ENCODE measurements around the gene SLC22A23. TPM values are rescaled to one million over a fixed set of nuclear protein-coding genes. Genes with fewer than 3 reads are reported as not detected.

The SLC22A23 gene
- total RNA-seq, 3 donors from 2014 or later: 61.5 to 160 (median 74.7) TPM

- intact Hi-C loops (cut with DNase I, micrococcal nuclease): no loop called here
- Histone ChIP-seq H3K9me3 (no peaks in the 10 kb centered on the region), H3K4me3 (no peak overlapping the region), H3K36me3 (ENCODE audit: low read depth) (no peaks in the 10 kb centered on the region), H3K4me1 (ENCODE audit: low read depth) (peaks cover 41% of the 10 kb centered on the region)
- no peak for ATAC-seq
- TF ChIP-seq CTCF (IDR thresholded peaks at IDR 0.05): no peak
- DNase-seq: no peak
Observed at GRCh38 chr6:3366596-3367413, 90.0 kb downstream of the SLC22A23 start.

GRCh38 chr6:3364391-3364790, 92.5 kb downstream of the SLC22A23 start:
- ATAC-seq (no peak), DNase-seq (no peak)
- Histone ChIP-seq H3K4me3 (no peak overlapping the region), H3K4me1 (ENCODE audit: low read depth) (peaks cover 44% of the 10 kb centered on the region), H3K36me3 (ENCODE audit: low read depth) (no peaks in the 10 kb centered on the region), H3K9me3 (no peaks in the 10 kb centered on the region)
- TF ChIP-seq CTCF (IDR thresholded peaks at IDR 0.05): no peak
- intact Hi-C loops (cut with DNase I, micrococcal nuclease): no loop called here

- intact Hi-C loops (cut with DNase I, micrococcal nuclease): no loop called here
- no peaks in the 10 kb centered on the region for H3K36me3 ChIP-seq (ENCODE audit: low read depth)
- TF ChIP-seq CTCF (IDR thresholded peaks at IDR 0.05): no peak
- peaks cover 44% of the 10 kb centered on the region for H3K4me1 ChIP-seq (ENCODE audit: low read depth)
- DNase-seq (peak; percentile 88 to 92 (median 90)), ATAC-seq (peak; percentile 96)
- H3K4me3 ChIP-seq: no peak overlapping the region
- no peaks in the 10 kb centered on the region for H3K9me3 ChIP-seq
Observed at GRCh38 chr6:3363296-3364025, 93.4 kb downstream of the SLC22A23 start.

GRCh38 chr6:3361312-3362037, 95.4 kb downstream of the SLC22A23 start:
- ATAC-seq (no peak), DNase-seq (no peak)
- Histone ChIP-seq H3K9me3 (no peaks in the 10 kb centered on the region), H3K4me1 (ENCODE audit: low read depth) (peaks cover 55% of the 10 kb centered on the region), H3K36me3 (ENCODE audit: low read depth) (no peaks in the 10 kb centered on the region), H3K4me3 (no peak overlapping the region)
- no peak for TF ChIP-seq CTCF (IDR thresholded peaks at IDR 0.05)
- intact Hi-C loops (cut with DNase I, micrococcal nuclease): no loop called here

- intact Hi-C loops (cut with DNase I, micrococcal nuclease): no loop called here
- DNase-seq (peak in 1 of 3 donors; percentile 38), ATAC-seq (no peak)
- Histone ChIP-seq H3K9me3 (no peaks in the 10 kb centered on the region), H3K4me3 (no peak overlapping the region), H3K4me1 (ENCODE audit: low read depth) (peaks cover 56% of the 10 kb centered on the region), H3K36me3 (ENCODE audit: low read depth) (no peaks in the 10 kb centered on the region)
- TF ChIP-seq CTCF (IDR thresholded peaks at IDR 0.05): no peak
Observed at GRCh38 chr6:3360727-3361045, 96.2 kb downstream of the SLC22A23 start.

All from mucosa of descending colon (tissue), 3 donors.